ENCODE measurements around the gene HOXA7. TPM values are rescaled to one million over a fixed set of nuclear protein-coding genes. Genes with fewer than 3 reads are reported as not detected.

Gene HOXA7
- total RNA-seq, 1 experiment from 2014 or later: not detected

DNA sequence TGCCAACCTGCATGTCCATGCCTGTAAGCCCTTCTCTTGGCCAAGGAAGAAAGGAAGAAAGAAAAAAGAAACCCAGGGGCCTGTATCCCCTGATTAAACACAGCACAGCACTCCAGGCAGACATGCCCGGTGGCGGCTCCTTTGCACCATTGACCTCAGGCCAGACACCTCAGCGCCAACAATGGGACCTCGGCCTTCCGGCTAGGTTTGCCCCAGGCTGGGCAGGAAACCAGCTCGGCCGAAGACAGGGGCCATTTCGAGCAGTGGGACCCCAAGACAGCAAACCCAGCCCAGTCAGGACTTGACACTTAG is 14.8 kb upstream of the HOXA7 start:
- Histone ChIP-seq H3K36me3 (ENCODE audit: low read depth) (no peaks in the 10 kb centered on the region), H3K79me2 (ENCODE audit: low read depth) (no peaks in the 10 kb centered on the region), H3K27me3 (ENCODE audit: insufficient read depth, low read depth) (no peaks in the 10 kb centered on the region), H3K9me2 (ENCODE audit: insufficient read depth) (no peaks in the 10 kb centered on the region), H3K9me3 (ENCODE audit: insufficient read depth, low read depth) (no peaks in the 10 kb centered on the region), H3K4me1 (replicated peaks; ENCODE audit: insufficient read depth) (peaks cover 20% of the 10 kb centered on the region), H3K4me3 (no peak overlapping the region), H3K27ac (no peak overlapping the region), H3F3A (ENCODE audit: insufficient read depth, low read depth) (peaks cover 21% of the 10 kb centered on the region), H3K4me2 (no peak overlapping the region), H2AFZ (no peak overlapping the region), H4K20me1 (ENCODE audit: insufficient read depth) (no peaks in the 10 kb centered on the region)
- no peak for TF ChIP-seq EZH2 (IDR thresholded peaks at IDR 0.05; ENCODE audit: low read depth)
- TF ChIP-seq, protein P1, sequence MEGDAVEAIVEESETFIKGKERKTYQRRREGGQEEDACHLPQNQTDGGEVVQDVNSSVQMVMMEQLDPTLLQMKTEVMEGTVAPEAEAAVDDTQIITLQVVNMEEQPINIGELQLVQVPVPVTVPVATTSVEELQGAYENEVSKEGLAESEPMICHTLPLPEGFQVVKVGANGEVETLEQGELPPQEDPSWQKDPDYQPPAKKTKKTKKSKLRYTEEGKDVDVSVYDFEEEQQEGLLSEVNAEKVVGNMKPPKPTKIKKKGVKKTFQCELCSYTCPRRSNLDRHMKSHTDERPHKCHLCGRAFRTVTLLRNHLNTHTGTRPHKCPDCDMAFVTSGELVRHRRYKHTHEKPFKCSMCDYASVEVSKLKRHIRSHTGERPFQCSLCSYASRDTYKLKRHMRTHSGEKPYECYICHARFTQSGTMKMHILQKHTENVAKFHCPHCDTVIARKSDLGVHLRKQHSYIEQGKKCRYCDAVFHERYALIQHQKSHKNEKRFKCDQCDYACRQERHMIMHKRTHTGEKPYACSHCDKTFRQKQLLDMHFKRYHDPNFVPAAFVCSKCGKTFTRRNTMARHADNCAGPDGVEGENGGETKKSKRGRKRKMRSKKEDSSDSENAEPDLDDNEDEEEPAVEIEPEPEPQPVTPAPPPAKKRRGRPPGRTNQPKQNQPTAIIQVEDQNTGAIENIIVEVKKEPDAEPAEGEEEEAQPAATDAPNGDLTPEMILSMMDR (conservative IDR thresholded peaks at IDR 0.05): no peak
- intact Hi-C loops (cut with micrococcal nuclease; ENCODE audit: unreplicated experiment): no loop called here
- POLR2A ChIA-PET (ENCODE audit: unreplicated experiment): interaction anchor here (0.6 kb wide), 1 partner anchor 638 kb away, joined by 4 read pairs; no protein-coding TSS in a partner anchor
- no peak for DNase-seq
- CTCF ChIA-PET: no interaction called here
- BruUV-seq (replicated peaks): no TSS peak

DNA sequence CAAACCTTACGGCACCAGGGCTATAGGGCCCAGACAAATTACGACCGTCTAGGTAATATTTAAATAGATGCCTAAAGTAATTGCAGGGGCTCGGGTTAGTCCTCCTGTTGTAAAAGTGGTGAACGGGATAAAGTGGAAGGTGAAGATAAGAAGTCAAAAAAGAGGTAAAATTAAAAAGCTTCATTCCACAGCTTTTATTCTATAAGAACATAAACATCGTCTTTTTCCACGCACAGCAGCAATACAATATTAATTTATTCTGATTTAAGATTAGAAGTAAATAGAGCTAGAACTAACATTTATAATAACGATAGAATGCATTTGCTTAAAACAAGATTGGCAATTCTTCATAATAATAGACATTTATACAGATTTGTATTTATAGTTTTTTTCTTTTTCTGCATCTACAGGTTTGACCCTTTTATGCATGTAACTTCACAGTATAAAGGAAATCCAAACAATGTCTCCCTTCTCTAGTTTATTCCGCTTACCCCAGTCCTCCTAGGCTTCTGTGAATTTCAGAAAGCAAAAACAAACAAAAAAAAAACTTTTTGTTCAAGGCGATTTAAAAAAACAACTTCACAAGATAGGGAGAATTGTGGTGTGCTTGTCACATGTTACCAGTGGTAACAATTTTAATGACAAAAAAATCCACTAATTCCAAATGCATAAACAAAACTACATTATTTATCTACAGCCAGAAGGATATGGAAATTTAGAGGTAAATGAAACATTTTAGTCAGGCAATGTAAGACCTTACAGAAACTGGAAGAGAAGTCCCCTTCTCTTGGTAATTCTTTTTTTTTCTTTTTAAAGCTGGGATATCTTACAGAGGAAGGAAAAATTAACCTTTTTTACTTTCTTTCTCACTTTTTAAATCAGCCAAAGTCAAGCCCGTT is 14.2 kb upstream of the HOXA7 start:
- Histone ChIP-seq H3K79me2 (ENCODE audit: low read depth) (no peaks in the 10 kb centered on the region), H3K4me2 (peak overlapping the region; percentile 100), H3K36me3 (ENCODE audit: low read depth) (no peaks in the 10 kb centered on the region), H3K4me1 (replicated peaks; ENCODE audit: insufficient read depth) (peaks cover 20% of the 10 kb centered on the region), H3K27me3 (ENCODE audit: insufficient read depth, low read depth) (no peaks in the 10 kb centered on the region), H2AFZ (peak overlapping the region; percentile 94), H3F3A (ENCODE audit: insufficient read depth, low read depth) (peaks cover 21% of the 10 kb centered on the region), H3K9me3 (ENCODE audit: insufficient read depth, low read depth) (no peaks in the 10 kb centered on the region), H4K20me1 (ENCODE audit: insufficient read depth) (no peaks in the 10 kb centered on the region), H3K27ac (no peak overlapping the region), H3K9me2 (ENCODE audit: insufficient read depth) (no peaks in the 10 kb centered on the region), H3K4me3 (peak overlapping the region; percentile 94)
- ChIA-PET POLR2A (ENCODE audit: unreplicated experiment) (interaction anchor here (0.6 kb wide), 1 partner anchor 638 kb away, joined by 4 read pairs; no protein-coding TSS in a partner anchor), CTCF (interaction anchor here (0.8 to 0.9 kb wide), 2 partner anchors 9 to 25 kb away, joined by 3 read pairs; no protein-coding TSS in a partner anchor)
- no peak for DNase-seq
- TSS peak; percentile 45 for BruUV-seq (replicated peaks)
- intact Hi-C loops (cut with micrococcal nuclease; ENCODE audit: unreplicated experiment): no loop called here
- TF ChIP-seq EZH2 (IDR thresholded peaks at IDR 0.05; ENCODE audit: low read depth): no peak
- TF ChIP-seq, protein P1 (conservative IDR thresholded peaks at IDR 0.05): no peak

DNA sequence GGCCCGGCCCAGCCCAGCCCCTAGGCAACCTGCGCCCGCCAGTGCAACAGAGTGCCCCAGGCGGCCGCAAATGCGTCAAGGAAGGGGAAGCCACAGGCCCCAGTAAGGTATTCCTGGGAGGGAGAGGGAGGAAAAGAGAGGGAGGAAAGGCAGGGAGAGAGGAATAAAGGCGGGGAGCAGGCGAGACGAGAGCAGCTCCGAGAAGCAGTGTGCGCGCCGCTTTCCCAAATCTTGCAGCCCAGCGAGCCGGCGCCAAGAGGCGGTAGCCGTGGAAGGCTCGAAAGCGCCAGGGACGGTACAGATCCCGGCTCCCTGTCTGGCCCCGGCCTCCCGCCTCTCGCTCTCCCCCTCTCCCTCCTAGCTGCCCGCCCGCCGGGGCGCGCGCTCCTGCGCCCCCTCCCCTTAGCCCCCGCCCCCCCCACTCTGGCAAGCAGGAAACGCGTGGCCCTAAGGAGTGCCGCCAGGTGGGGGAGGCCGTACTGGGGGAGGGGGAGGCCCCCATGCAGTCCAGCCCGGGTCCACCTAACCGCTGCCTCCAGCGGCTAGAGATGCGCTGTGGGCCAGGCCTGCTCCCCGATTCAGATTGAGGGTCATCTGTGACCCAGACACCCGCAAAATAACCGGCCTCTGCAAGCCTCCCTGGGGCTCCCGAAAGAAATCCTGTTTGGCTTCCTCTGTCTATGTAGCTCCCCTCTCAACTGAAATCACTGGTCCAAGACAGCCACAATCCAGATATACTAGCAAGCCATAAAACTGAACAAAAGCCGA is 13.4 kb upstream of the HOXA7 start:
- TF ChIP-seq, protein P1 (conservative IDR thresholded peaks at IDR 0.05): no peak
- TF ChIP-seq EZH2 (IDR thresholded peaks at IDR 0.05; ENCODE audit: low read depth): no peak
- Histone ChIP-seq H3K27me3 (ENCODE audit: insufficient read depth, low read depth) (no peaks in the 10 kb centered on the region), H3F3A (ENCODE audit: insufficient read depth, low read depth) (peaks cover 21% of the 10 kb centered on the region), H3K9me2 (ENCODE audit: insufficient read depth) (no peaks in the 10 kb centered on the region), H3K79me2 (ENCODE audit: low read depth) (no peaks in the 10 kb centered on the region), H4K20me1 (ENCODE audit: insufficient read depth) (no peaks in the 10 kb centered on the region), H3K36me3 (ENCODE audit: low read depth) (no peaks in the 10 kb centered on the region), H3K27ac (peak overlapping the region; percentile 13; the same call in 1 of the 2 replicates), H2AFZ (peak overlapping the region; percentile 94), H3K4me2 (peak overlapping the region; percentile 100), H3K9me3 (ENCODE audit: insufficient read depth, low read depth) (no peaks in the 10 kb centered on the region), H3K4me3 (peak overlapping the region; percentile 94), H3K4me1 (replicated peaks; ENCODE audit: insufficient read depth) (peaks cover 20% of the 10 kb centered on the region)
- CTCF ChIA-PET: interaction anchor here (0.9 kb wide), 1 partner anchor 26 kb away, joined by 3 read pairs; no protein-coding TSS in a partner anchor
- peak; percentile 66 to 74 for DNase-seq
- intact Hi-C loops (cut with micrococcal nuclease; ENCODE audit: unreplicated experiment): loop anchor here (10.0 kb wide), 1 partner anchor 925 kb away; no protein-coding TSS in a partner anchor
- POLR2A ChIA-PET (ENCODE audit: unreplicated experiment): no interaction called here
- BruUV-seq (replicated peaks): no TSS peak
